GM21825 (cell line): ENCODE measurements around the gene OR10AD1.

Source experiments
- ATAC-seq: cut with Tn5 transposase; IDR thresholded peaks from one replicate; pipeline ENCODE4 v1.9.1; 2021; ENCODE audit warnings: mild to moderate bottlenecking, moderate library complexity; ENCODE audit not compliant: unreplicated experiment

The OR10AD1 gene

GRCh38 chr12:48192861-48193260, 10.2 kb downstream of the OR10AD1 start:
- no peak for ATAC-seq

GRCh38 chr12:48191096-48191495, 12.0 kb downstream of the OR10AD1 start:
- no peak for ATAC-seq

- ATAC-seq: peak; percentile 51
These were observed 13.6 kb downstream of the OR10AD1 start for GRCh38 chr12:48189331-48190125.

DNA sequence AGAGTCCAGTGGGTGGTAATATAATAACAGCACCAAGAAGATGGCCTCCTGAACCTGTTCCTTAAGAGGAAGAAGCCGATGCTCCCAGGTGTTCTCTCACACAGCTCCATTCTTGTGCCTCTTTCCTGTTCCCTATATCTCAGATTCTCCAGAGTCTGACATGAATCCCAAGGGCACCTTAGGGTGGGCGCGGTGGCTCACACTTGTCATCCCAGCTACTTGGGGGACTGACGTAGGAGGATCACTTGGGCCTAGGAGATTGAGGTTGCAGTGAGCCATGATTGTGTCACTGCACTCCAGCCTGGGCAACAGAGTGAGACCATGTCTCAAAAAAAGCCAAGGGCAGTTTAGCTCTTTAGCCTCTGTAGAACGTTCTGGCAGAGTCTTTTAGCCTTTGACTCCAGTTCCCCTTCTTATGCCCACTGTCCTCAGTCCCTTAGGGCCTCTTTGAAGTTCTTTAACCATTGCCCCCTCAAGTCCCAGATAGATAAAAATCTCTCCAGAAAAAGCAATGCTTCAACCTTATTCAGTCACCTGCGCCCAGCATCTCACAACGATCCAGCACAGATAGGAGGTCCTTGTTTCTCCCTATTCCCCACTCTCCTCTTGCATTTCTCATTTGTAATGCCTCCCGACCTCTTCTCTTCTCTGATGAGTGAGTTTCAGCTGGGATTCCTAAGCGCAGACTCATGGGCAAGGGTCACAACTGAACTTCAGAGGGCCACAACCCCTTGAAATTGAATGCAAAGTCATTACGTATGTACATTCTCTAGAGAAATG, 15.0 kb downstream of the OR10AD1 start:
- no peak for ATAC-seq

- ATAC-seq: no peak
These were observed 17.7 kb downstream of the OR10AD1 start for GRCh38 chr12:48185181-48185919.

GRCh38 chr12:48184549-48184922, 18.6 kb downstream of the OR10AD1 start:
- no peak for ATAC-seq

GRCh38 chr12:48183876-48184548, 19.1 kb downstream of the OR10AD1 start:
- ATAC-seq: no peak

DNA sequence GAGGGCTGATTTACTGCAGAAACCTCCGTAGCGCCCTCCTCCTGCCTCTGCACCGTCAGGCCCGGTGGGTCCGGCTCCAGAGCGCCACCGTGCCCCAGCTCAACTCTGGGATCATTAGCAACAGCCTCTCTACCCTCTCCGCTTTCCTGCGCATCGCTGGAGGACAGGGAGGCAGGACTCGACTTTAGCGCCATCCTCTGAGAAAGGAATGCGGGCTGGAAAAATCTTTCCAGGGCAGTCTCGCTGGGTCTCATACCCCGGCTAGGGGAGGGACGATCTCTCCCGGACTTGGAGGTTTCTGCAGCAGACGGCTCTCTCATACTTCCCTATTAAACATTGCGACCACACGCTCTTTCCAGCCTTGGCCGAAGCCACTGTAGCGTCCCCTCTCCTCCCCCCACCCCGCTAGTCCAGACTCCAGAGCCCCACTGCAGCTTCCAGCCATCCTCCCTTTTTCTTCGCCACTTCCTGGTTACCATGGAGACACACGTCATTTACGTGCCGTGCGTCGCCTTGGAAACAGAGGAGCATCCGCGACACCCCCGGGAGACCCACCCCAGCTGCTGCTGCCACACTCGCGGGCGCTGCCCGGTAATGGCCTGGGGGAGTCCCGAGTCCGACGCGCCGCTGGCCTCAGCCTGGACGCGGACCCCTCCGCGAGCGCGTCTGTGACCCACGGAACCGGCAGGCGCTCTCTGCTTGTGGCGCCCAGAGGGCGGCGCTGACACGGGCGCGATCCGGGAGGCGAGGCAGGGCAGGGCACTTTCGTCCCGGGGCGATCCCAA, 19.8 kb downstream of the OR10AD1 start, which contains the start of gene CCDC184:
TSS of gene CCDC184 (plus strand) at position 554 of the 785 bp plus-strand sequence. CDS start 479 bp downstream, outside the sequence.
- peak; percentile 48 for ATAC-seq

DNA sequence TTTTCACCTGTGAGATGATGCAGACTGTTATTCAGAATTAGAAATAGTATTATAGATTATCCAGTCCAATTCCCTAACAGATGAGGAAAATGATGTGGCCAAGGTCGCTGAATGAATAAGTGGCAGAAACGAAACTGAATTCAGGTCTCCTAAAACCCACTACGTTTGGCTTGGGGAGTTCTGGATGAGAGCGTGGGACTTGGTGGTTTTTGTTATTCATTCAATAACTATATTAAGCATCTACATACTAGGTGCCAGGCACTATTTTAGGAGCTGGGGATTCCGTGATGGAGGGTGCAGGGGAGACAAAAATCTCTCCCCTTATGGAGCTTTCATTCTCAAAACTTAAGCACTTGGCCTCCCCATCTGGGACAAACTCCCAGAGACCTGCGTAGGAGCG, 20.5 kb downstream of the OR10AD1 start:
- peak; percentile 5 for ATAC-seq

- no peak for ATAC-seq
These were observed 22.1 kb downstream of the OR10AD1 start for GRCh38 chr12:48180857-48181495.

GRCh38 chr12:48180424-48180823, 22.7 kb downstream of the OR10AD1 start:
- no peak for ATAC-seq

DNA sequence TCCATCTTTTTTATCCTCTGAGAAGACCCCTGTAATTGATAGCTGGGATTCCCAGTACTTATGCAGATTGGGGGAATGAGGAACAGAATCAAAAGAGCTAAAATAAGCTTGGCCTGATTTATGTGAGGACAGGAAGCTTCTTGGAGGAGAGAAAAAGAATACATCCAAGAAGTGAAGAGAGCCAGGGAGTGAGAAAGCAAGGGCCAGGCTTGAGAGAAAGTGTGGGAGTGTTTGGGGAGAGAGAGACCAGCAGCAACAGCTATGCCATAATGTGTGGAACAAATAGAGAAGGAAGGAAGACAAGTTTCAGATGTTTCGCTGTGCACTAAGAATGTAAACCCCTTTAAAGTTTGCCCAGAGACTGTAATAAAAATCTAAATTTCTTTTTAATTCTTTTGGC, 23.6 kb downstream of the OR10AD1 start:
- ATAC-seq: no peak

DNA sequence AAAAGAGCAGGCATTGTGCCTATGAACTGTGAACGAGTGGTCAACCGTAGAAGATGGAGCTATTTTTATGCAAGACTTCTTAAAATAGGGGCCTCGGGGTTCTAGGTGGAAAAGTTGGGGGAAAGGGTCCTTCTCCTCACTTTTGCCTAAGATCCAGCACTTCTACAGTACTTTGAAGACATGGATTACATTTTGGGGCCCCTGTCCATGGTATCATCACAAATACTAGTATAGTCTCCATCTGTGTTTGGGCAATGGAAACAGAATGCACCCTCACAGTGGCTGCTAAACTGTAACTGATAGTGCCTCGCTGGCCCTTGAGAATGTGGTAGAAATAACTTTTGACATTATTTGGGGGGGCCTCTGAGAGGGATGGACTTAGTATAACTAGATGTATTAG, 25.1 kb downstream of the OR10AD1 start:
- ATAC-seq: no peak

- ATAC-seq: no peak
These were observed 26.7 kb downstream of the OR10AD1 start for GRCh38 chr12:48176417-48176751.

DNA sequence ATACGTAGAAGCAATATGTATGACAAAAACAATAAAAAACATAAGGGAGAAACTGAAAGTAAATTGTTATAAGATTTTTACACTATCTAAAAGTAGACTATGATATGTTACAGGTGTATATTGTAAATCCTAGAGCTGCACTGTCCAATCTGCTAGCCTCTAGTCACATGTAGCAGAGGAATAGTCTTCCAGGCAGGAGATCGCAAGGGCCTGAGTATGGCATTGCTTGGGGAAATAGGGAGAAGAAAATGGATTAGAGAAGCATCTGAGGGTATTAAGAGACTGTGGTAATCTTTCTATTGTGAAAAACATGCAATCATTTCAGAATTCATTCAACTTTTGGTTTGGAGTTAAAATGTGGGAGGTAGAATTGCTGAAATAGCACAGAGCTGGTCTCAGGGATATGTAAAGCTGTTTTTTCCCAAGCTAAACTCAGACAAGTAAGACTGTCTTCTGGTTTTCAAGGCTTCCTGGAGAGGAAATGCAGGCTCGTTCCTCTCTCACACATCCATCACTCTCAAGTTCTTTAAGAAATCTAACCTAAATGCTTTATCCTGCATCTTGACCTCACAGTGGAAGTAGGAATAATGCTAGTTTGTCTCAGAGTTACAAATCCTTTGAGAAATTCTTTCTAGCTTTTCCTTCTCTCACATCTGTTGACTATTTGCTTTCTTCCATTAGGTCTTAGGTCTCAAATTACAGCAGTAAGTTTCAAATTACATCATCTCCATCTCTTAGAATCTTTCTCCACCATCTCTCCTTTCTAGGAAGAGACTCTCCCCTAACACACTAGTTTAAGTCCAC, 27.3 kb downstream of the OR10AD1 start:
- no peak for ATAC-seq

- ATAC-seq: no peak
These were observed 34.1 kb downstream of the OR10AD1 start for GRCh38 chr12:48169011-48169410.

DNA sequence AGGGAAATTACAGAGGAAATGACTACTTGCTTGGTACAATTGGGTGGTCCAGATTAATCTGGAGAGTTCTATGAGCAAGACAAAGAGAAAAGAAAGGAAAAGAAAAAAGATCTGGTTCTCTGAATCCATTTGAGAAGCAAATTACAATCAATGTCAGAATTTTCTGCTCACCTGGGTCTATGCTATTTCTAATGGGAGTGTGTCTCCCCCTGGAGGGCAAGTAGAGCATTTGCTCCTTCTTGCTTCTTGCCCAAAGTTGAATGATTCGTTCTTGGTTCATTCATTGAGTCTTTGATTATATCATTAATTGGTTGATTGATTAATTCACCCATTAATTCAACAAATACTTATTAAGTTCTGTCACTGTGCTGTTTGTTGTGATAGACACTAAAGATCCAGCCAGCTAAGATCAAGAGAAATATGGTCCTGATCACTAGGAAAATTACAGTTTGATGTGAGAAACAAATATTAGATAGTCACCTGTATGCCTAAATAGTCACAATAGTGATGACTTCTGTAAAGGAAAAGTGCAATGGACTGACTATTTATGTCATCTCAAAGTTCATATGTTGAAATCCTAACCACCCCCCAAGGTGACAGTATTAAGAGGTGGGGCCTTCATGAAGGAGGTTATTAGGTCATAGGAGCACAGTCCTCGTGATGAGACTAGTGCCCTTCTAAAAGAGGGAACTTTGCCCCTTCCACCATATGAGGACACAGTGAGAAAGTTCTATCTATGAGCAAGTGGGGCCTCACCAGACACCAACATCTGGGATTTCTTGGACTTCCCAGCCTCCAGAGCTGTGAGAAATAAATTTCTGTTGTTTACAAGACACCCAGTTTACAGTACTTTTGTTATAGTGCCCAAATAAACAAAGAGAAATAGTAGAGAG, 37.8 kb downstream of the OR10AD1 start:
- no peak for ATAC-seq

GRCh38 chr12:48164451-48164850, 38.6 kb downstream of the OR10AD1 start:
- no peak for ATAC-seq
